Measurements from ENCODE around the gene PCP2.

Gene PCP2

GRCh38 chr19:7632340-7633203, 947 bp downstream of the PCP2 start:
- Histone ChIP-seq H3K9me3 (ENCODE audit: control insufficient read depth, low read length) (no peaks in the 10 kb centered on the region), H2BK120ac (ENCODE audit: low read depth, low read length) (no peak overlapping the region), H3K9ac (ENCODE audit: low read length) (no peak overlapping the region), H4K8ac (ENCODE audit: low read length) (no peak overlapping the region), H2BK5ac (ENCODE audit: low read depth, low read length, poor library complexity, severe bottlenecking) (no peak overlapping the region), H3K4me1 (ENCODE audit: control insufficient read depth, insufficient read depth, low read depth, low read length) (peaks cover 35% of the 10 kb centered on the region), H2AK5ac (ENCODE audit: low read length, severe bottlenecking) (no peak overlapping the region), H3K4ac (ENCODE audit: low read depth in 1 of 2, low read length in 2 of 2) (no peak overlapping the region), H4K91ac (ENCODE audit: low read length) (no peak overlapping the region), H3K4me2 (ENCODE audit: low read length, poor library complexity, severe bottlenecking) (no peak overlapping the region), H2BK15ac (ENCODE audit: low read depth, poor library complexity, severe bottlenecking) (no peak overlapping the region), H3K18ac (ENCODE audit: low read depth in 1 of 2, low read length in 2 of 2) (no peak overlapping the region), H3K27ac (ENCODE audit: low read length, poor library complexity, severe bottlenecking) (no peak overlapping the region), H2BK12ac (ENCODE audit: low read length in 2 of 2) (no peak overlapping the region), H2AFZ (ENCODE audit: low read depth, low read length) (no peak overlapping the region), H3K23ac (ENCODE audit: low read length in 2 of 2) (no peak overlapping the region), H3K36me3 (ENCODE audit: control insufficient read depth in 1 of 2, insufficient read depth in 2 of 2, low read depth in 1 of 2, low read length in 2 of 2) (peaks cover 3 to 26% of the 10 kb centered on the region in 2 experiments), H3K27me3 (ENCODE audit: control insufficient read depth in 1 of 2, insufficient read depth in 1 of 2, low read length in 2 of 2) (peaks cover 0 to 27% of the 10 kb centered on the region in 2 experiments), H3K14ac (ENCODE audit: low read length in 2 of 2) (no peak overlapping the region), H3K79me1 (replicated peaks; ENCODE audit: low read length, poor library complexity, severe bottlenecking) (peaks cover 41% of the 10 kb centered on the region), H3K4me3 (ENCODE audit: insufficient read depth in 1 of 2, low read depth in 1 of 2, low read length in 2 of 2) (no peak overlapping the region)
- no peak for DNase-seq
- WGBS: 94% methylated on average over 40 of the region's 40 CpGs

GRCh38 chr19:7631577-7631976, 1.9 kb downstream of the PCP2 start:
- H3K23ac ChIP-seq (ENCODE audit: low read length in 2 of 2): no peak overlapping the region
- no peak overlapping the region for H3K9ac ChIP-seq (ENCODE audit: low read length)
- no peaks in the 10 kb centered on the region for H3K9me3 ChIP-seq (ENCODE audit: control insufficient read depth, low read length)
- H4K91ac ChIP-seq (ENCODE audit: low read length): no peak overlapping the region
- H3K4me2 ChIP-seq (ENCODE audit: low read length, poor library complexity, severe bottlenecking): no peak overlapping the region
- H3K27me3 ChIP-seq (ENCODE audit: control insufficient read depth in 1 of 2, insufficient read depth in 1 of 2, low read length in 2 of 2): peaks cover 0 to 20% of the 10 kb centered on the region in 2 experiments
- H3K27ac ChIP-seq (ENCODE audit: low read length, poor library complexity, severe bottlenecking): no peak overlapping the region
- no peak overlapping the region for H3K4me3 ChIP-seq (ENCODE audit: insufficient read depth in 1 of 2, low read depth in 1 of 2, low read length in 2 of 2)
- no peak overlapping the region for H2BK15ac ChIP-seq (ENCODE audit: low read depth, poor library complexity, severe bottlenecking)
- H4K8ac ChIP-seq (ENCODE audit: low read length): no peak overlapping the region
- 90% methylated on average over 11 of the region's 12 CpGs for WGBS
- H2BK5ac ChIP-seq (ENCODE audit: low read depth, low read length, poor library complexity, severe bottlenecking): no peak overlapping the region
- H3K36me3 ChIP-seq (ENCODE audit: control insufficient read depth in 1 of 2, insufficient read depth in 2 of 2, low read depth in 1 of 2, low read length in 2 of 2): peaks cover 9 to 36% of the 10 kb centered on the region in 2 experiments
- H2BK12ac ChIP-seq (ENCODE audit: low read length in 2 of 2): no peak overlapping the region
- no peak overlapping the region for H2AFZ ChIP-seq (ENCODE audit: low read depth, low read length)
- no peak overlapping the region for H3K14ac ChIP-seq (ENCODE audit: low read length in 2 of 2)
- no peak overlapping the region for H3K4ac ChIP-seq (ENCODE audit: low read depth in 1 of 2, low read length in 2 of 2)
- H3K18ac ChIP-seq (ENCODE audit: low read depth in 1 of 2, low read length in 2 of 2): no peak overlapping the region
- H2BK120ac ChIP-seq (ENCODE audit: low read depth, low read length): no peak overlapping the region
- H3K79me1 ChIP-seq (replicated peaks; ENCODE audit: low read length, poor library complexity, severe bottlenecking): peaks cover 42% of the 10 kb centered on the region
- no peak overlapping the region for H2AK5ac ChIP-seq (ENCODE audit: low read length, severe bottlenecking)
- no peak for DNase-seq
- peaks cover 33% of the 10 kb centered on the region for H3K4me1 ChIP-seq (ENCODE audit: control insufficient read depth, insufficient read depth, low read depth, low read length)

DNA sequence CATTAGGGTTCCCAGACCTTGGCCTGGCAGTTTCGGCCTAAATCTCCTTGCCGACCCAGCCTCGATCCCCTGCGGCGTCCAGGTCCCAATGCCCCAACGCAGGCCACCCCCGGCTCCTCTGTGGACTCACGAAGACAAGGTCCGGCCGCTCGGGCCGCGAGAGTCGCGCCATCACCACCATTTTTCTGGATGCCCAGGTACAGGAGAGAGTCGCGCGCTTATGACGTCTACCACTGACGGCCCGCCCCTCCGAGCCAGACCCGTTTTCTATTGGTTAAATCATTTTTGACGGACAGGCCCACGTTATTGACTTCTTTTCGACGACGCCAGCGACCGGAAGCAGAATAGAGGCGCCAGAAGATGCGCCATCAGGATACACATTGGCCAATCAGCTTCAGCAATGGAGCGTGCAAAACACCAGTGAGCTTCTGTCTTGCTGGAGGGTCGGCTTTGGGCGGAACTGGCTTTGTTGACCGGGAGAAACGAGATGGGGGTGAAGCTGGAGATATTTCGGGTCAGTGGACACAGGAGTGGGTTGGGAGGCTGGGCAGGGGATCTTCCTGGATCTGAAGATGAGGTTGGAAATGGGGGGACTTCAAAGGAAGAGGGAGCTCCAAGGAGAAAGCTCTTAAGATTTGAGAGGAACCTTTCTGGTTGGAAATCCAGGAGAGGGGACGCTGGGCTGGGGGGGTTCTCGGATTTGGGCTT, 4.0 kb downstream of the PCP2 start, which contains the start of the genes PET100 and XAB2:
Gene PET100 (plus strand): TSS at position 447 of the 708 bp plus-strand sequence. CDS start 41 bp downstream, at position 488.
Gene XAB2 (minus strand): TSS at position 199 of the 708 bp plus-strand sequence. CDS start 18 bp downstream, at position 181.
- Histone ChIP-seq H2BK15ac (ENCODE audit: low read depth, poor library complexity, severe bottlenecking) (no peak within 1 kb of the TSS), H2BK120ac (ENCODE audit: low read depth, low read length) (peak within 1 kb of the TSS; percentile 30)

More for the DNA sequence above, 4.0 kb downstream of the PCP2 start, which contains the start of the genes PET100 and XAB2:
- H3K27me3 ChIP-seq (ENCODE audit: control insufficient read depth in 1 of 2, insufficient read depth in 1 of 2, low read length in 2 of 2): no peaks in the 10 kb centered on the region
- peak within 1 kb of the TSS in 1 of 2 experiments; percentile 49 for H3K14ac ChIP-seq (ENCODE audit: low read length in 2 of 2)
- peak within 1 kb of the TSS in 1 of 2 experiments; percentile 89 for H3K4ac ChIP-seq (ENCODE audit: low read depth in 1 of 2, low read length in 2 of 2)
- H3K4me1 ChIP-seq (ENCODE audit: control insufficient read depth, insufficient read depth, low read depth, low read length): peaks cover 30% of the 10 kb centered on the region
- H3K4me2 ChIP-seq (ENCODE audit: low read length, poor library complexity, severe bottlenecking): peak within 1 kb of the TSS; percentile 97
- H2BK5ac ChIP-seq (ENCODE audit: low read depth, low read length, poor library complexity, severe bottlenecking): no peak within 1 kb of the TSS
- peaks cover 12 to 57% of the 10 kb centered on the region in 2 experiments for H3K36me3 ChIP-seq (ENCODE audit: control insufficient read depth in 1 of 2, insufficient read depth in 2 of 2, low read depth in 1 of 2, low read length in 2 of 2)
- no peak within 1 kb of the TSS for H2BK12ac ChIP-seq (ENCODE audit: low read length in 2 of 2)
- peak within 1 kb of the TSS; percentile 89 to 100 for H3K4me3 ChIP-seq (ENCODE audit: insufficient read depth in 1 of 2, low read depth in 1 of 2, low read length in 2 of 2)
- peak within 1 kb of the TSS; percentile 67 to 75 for H3K18ac ChIP-seq (ENCODE audit: low read depth in 1 of 2, low read length in 2 of 2)
- peak; percentile 99 for DNase-seq
- H3K9me3 ChIP-seq (ENCODE audit: control insufficient read depth, low read length): no peaks in the 10 kb centered on the region
- H2AFZ ChIP-seq (ENCODE audit: low read depth, low read length): peak within 1 kb of the TSS; percentile 15
- no peak within 1 kb of the TSS for H3K27ac ChIP-seq (ENCODE audit: low read length, poor library complexity, severe bottlenecking)
- H4K8ac ChIP-seq (ENCODE audit: low read length): peak within 1 kb of the TSS; percentile 98
- H3K79me1 ChIP-seq (replicated peaks; ENCODE audit: low read length, poor library complexity, severe bottlenecking): peaks cover 57% of the 10 kb centered on the region
- H2AK5ac ChIP-seq (ENCODE audit: low read length, severe bottlenecking): peak within 1 kb of the TSS; percentile 84
- H3K9ac ChIP-seq (ENCODE audit: low read length): peak within 1 kb of the TSS; percentile 99
- no peak within 1 kb of the TSS for H4K91ac ChIP-seq (ENCODE audit: low read length)
- whole genome bisulfite sequencing: under 1% methylated on average over 40 of the region's 40 CpGs
- H3K23ac ChIP-seq (ENCODE audit: low read length in 2 of 2): peak within 1 kb of the TSS in 1 of 2 experiments; percentile 34

All from mesenchymal stem cell (in vitro differentiated cells and primary cell).